ENCODE data around the gene PLCH2.

The PLCH2 gene

GRCh38 chr1:2516124-2516523, 40.0 kb downstream of the PLCH2 start:
- DNase-seq = no peak

- no peak for DNase-seq
Measured at GRCh38 chr1:2516946-2517345, 40.9 kb downstream of the PLCH2 start.

- DNase-seq = no peak
Measured at GRCh38 chr1:2517966-2518365, 41.9 kb downstream of the PLCH2 start.

- DNase-seq = no peak
Measured at GRCh38 chr1:2518528-2518927, 42.4 kb downstream of the PLCH2 start.

GRCh38 chr1:2519029-2519685, 43.1 kb downstream of the PLCH2 start:
- DNase-seq = no peak

GRCh38 chr1:2519729-2520128, 43.6 kb downstream of the PLCH2 start:
- DNase-seq = no peak

- DNase-seq = no peak
Measured at GRCh38 chr1:2520206-2520605, 44.1 kb downstream of the PLCH2 start.

- DNase-seq = no peak
Measured at GRCh38 chr1:2520806-2521205, 44.7 kb downstream of the PLCH2 start.

GRCh38 chr1:2522230-2522629, 46.1 kb downstream of the PLCH2 start:
- DNase-seq = no peak

- DNase-seq = no peak
Measured at GRCh38 chr1:2523191-2523890, 47.3 kb downstream of the PLCH2 start.

GRCh38 chr1:2523891-2524609, 48.0 kb downstream of the PLCH2 start:
- DNase-seq = no peak

GRCh38 chr1:2525572-2525919, 49.5 kb downstream of the PLCH2 start:
- no peak for DNase-seq

- peak; percentile 95 for DNase-seq
Measured at GRCh38 chr1:2525920-2526823, 50.1 kb downstream of the PLCH2 start, which contains the start of gene PANK4. TSS of gene PANK4 (minus strand) at chr1:2526596. CDS start at chr1:2526587, 9 bp downstream.

- DNase-seq = peak; percentile 67
Measured at GRCh38 chr1:2526824-2527555, 50.9 kb downstream of the PLCH2 start.

GRCh38 chr1:2527556-2527860, 51.4 kb downstream of the PLCH2 start:
- no peak for DNase-seq

GRCh38 chr1:2528016-2528415, 51.9 kb downstream of the PLCH2 start:
- DNase-seq = peak; percentile 62

GRCh38 chr1:2528611-2528965, 52.5 kb downstream of the PLCH2 start:
- no peak for DNase-seq

- no peak for DNase-seq
Measured at GRCh38 chr1:2528966-2529783, 53.1 kb downstream of the PLCH2 start.

- DNase-seq = no peak
Measured at GRCh38 chr1:2529784-2530512, 53.9 kb downstream of the PLCH2 start, which contains the start of gene HES5. TSS of gene HES5 (minus strand) at chr1:2530263. CDS start at chr1:2530164, 99 bp downstream.

- no peak for DNase-seq
Measured at GRCh38 chr1:2530513-2531361, 54.6 kb downstream of the PLCH2 start.

All from femur (tissue), 1 donor.